ENCODE data around the gene GRB7. TPM values are rescaled to one million over a fixed set of nuclear protein-coding genes. Genes with fewer than 3 reads are reported as not detected.

GRB7 gene
- total and polyA plus RNA-seq, 8 donors: 12.4 to 34.2 (median 28.2) TPM

DNA sequence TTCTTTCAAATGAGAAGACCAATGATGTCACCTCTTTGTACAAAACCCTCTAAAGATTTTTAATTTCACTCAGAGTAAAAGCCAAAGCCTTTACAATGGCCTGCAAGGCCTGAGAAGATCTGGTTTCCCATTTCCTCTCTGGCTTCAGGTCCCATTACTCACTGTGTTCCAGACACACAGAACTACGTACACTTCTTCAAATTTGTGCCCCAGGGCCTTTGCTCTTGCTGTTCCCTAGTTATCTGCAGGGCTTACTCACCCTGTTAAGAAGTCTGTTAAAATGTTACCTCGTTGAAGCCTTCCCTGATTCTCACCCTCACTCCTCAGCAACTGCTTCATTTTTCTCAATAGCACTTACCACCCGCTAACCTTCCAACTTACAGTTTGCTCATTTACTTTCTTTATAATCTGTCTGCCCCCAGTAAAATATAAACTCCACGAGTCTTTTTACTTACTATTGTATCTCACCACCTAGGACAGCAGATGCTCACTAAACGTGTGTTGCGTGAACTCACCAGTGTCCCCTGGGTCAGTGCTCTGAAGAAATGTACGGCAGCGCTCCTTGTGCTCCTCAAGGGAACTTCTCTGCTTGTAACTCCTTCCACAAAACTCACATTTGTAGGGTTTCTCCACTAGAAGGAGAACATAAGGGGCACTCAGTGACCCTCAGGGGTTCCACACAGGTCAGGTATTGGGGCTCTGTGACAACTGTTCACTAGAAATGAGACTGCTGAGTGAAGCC is 50.2 kb downstream of the GRB7 start:
- H3K4me3 ChIP-seq: no peak overlapping the region
- H3K27me3 ChIP-seq: peaks cover 3 to 20% of the 10 kb centered on the region in 2 donors
- no peaks in the 10 kb centered on the region for H3K36me3 ChIP-seq
- H3K27ac ChIP-seq: no peak overlapping the region
- no peaks in the 10 kb centered on the region for H3K9me3 ChIP-seq
- DNase-seq (no peak), ATAC-seq (no peak)
- H3K4me1 ChIP-seq: peaks cover 0 to 3% of the 10 kb centered on the region in 2 donors
- TF ChIP-seq, protein P1, sequence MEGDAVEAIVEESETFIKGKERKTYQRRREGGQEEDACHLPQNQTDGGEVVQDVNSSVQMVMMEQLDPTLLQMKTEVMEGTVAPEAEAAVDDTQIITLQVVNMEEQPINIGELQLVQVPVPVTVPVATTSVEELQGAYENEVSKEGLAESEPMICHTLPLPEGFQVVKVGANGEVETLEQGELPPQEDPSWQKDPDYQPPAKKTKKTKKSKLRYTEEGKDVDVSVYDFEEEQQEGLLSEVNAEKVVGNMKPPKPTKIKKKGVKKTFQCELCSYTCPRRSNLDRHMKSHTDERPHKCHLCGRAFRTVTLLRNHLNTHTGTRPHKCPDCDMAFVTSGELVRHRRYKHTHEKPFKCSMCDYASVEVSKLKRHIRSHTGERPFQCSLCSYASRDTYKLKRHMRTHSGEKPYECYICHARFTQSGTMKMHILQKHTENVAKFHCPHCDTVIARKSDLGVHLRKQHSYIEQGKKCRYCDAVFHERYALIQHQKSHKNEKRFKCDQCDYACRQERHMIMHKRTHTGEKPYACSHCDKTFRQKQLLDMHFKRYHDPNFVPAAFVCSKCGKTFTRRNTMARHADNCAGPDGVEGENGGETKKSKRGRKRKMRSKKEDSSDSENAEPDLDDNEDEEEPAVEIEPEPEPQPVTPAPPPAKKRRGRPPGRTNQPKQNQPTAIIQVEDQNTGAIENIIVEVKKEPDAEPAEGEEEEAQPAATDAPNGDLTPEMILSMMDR (IDR thresholded peaks at IDR 0.05): no peak
- intact Hi-C loops (cut with DNase I): no loop called here

DNA sequence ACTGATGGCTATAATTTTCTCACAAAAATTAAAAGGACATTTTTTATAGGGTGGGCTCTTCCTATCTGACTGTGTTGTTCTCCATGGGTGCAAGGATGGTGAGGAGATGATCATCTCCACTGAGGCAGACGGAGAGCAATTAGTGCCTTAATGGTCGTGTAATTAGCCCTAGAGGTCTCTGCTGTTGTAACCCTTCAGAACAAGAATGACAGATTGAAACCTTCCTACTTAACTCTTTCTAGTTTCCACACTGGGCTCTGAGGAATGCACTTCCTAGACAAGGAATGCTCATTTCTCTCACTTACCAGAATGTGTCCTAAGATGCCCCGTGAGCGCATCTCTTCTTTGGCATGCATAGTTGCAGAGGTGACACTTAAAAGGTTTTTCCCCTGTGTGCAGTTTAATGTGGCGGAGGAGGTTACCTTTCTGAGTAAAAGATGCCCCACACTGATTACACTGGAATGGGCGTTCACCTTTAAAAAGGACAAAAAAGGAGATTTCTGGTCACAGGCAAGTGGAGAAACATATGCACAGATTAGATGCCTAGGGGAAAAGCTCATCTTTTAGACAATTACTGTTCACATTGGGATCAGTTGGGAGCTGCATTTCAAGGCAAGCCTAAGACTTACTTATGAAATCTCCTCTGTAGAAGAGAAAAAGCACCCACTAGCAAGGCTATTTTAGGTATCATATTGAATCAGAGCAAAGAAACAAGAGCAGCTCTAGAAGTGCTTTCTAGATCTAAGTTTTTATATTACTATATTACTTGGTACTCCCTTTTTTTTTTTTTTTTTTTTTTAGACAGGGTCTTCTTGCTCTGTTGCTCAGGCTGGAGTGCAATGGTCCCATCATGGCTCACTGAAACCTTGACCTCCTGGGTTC is 53.6 kb downstream of the GRB7 start:
- H3K9me3 ChIP-seq: no peaks in the 10 kb centered on the region
- no peak overlapping the region for H3K27ac ChIP-seq
- H3K27me3 ChIP-seq: peaks cover 3 to 17% of the 10 kb centered on the region in 2 donors
- H3K4me3 ChIP-seq: no peak overlapping the region
- H3K36me3 ChIP-seq: no peaks in the 10 kb centered on the region
- intact Hi-C loops (cut with DNase I): no loop called here
- DNase-seq (no peak), ATAC-seq (no peak)
- TF ChIP-seq, protein P1 (IDR thresholded peaks at IDR 0.05): no peak
- no peaks in the 10 kb centered on the region for H3K4me1 ChIP-seq

DNA sequence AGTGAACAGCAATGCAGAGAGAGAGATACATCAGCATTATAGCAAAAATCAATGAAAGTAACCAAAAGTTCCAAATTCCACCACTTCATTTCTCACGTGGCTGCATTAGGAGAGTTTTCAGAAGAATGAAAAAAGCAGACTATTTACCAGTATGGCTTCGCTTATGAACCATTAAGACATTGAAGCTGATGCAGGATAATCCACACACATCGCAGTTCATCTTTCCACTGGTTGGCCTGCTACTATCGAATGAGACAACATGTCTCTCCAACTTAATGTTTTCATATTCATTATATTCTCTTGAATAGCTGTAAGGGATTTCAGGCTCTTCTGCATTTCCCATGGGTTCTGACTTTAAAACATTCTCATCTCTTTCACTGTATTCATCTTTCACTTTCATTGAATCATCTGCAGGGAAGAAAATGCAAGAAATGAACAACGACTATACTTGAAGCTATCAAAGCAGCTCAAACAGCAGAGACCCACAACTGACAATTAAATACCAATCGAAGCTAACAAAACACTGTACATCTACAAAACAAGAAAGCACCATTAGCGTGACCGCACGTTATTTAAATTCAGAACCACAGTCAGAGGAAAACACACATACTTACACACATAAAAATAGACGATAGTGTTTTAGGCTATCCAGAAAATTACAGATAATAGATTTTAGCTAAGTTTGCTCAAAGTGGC is 54.9 kb downstream of the GRB7 start:
- TF ChIP-seq, protein P1 (IDR thresholded peaks at IDR 0.05): no peak
- intact Hi-C loops (cut with DNase I): no loop called here
- Histone ChIP-seq H3K4me1 (no peaks in the 10 kb centered on the region), H3K36me3 (no peaks in the 10 kb centered on the region), H3K9me3 (no peaks in the 10 kb centered on the region), H3K27me3 (peaks cover 3 to 17% of the 10 kb centered on the region in 2 donors), H3K4me3 (no peak overlapping the region), H3K27ac (no peak overlapping the region)
- no peak for ATAC-seq
- DNase-seq: no peak

DNA sequence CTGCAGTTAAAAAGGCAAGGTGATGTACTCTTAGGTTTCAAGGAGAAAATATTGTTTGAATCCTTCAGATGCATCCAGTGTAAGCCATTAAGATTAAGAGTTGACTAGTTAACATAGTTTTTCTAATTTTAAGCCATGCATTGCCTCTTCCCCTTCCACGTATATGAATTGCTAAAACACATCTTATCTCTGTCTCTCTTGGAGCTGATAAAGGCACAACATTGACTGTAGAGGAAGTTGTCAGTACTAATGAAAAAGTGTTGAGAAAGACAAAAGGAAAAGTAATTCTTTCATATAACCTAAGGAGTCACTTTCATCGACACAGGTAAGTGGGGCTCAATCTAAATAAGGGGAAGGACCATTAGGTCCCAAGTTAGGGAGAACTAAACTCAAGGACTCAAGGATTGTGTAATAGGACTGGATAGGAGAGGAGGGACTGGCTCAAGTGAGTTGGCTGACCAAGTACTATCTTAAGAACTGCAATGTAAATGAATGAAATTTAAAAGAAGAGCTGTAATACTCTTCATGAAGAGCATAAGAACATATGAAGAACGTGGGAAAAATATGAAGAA is 55.6 kb downstream of the GRB7 start:
- intact Hi-C loops (cut with DNase I): no loop called here
- DNase-seq (no peak), ATAC-seq (peak; percentile 59)
- H3K4me1 ChIP-seq: no peaks in the 10 kb centered on the region
- peaks cover 3 to 17% of the 10 kb centered on the region in 2 donors for H3K27me3 ChIP-seq
- no peak overlapping the region for H3K4me3 ChIP-seq
- no peaks in the 10 kb centered on the region for H3K36me3 ChIP-seq
- TF ChIP-seq, protein P1 (IDR thresholded peaks at IDR 0.05): no peak
- H3K27ac ChIP-seq: no peak overlapping the region
- H3K9me3 ChIP-seq: no peaks in the 10 kb centered on the region
